HEK293 (cell line): ENCODE measurements around the gene WDSUB1.

Experiments
- KLF16 ChIP-seq: fragments of 450-650 bp; formaldehyde crosslinking; IDR thresholded peaks from 2 replicates; pipeline ENCODE4 v1.5.1; 2017; ENCODE audit warnings: missing biosample characterization, missing genetic modification characterization
- PBX3 ChIP-seq: sonication (generic); formaldehyde crosslinking; IDR thresholded peaks from 2 replicates; pipeline ENCODE4 v1.8.1; 2022; ENCODE audit warnings: mild to moderate bottlenecking, moderate library complexity, missing genetic modification reagents
- ZBTB44 ChIP-seq: fragments of 450-650 bp; IDR thresholded peaks from 2 replicates; pipeline ENCODE4 v1.5.1; 2018; ENCODE audit warnings: missing biosample characterization, mild to moderate bottlenecking, missing genetic modification characterization
- ZNF10 ChIP-seq: fragments of 450-650 bp; formaldehyde crosslinking; IDR thresholded peaks from 2 replicates; pipeline ENCODE4 v1.5.1; 2017; ENCODE audit warnings: missing biosample characterization, missing genetic modification characterization
- ZNF350 ChIP-seq: fragments of 450-650 bp; formaldehyde crosslinking; IDR thresholded peaks from 2 replicates; pipeline ENCODE4 v1.5.0; 2017; ENCODE audit warnings: missing biosample characterization, mild to moderate bottlenecking, missing genetic modification characterization
- TF ChIP-seq, protein P1 (sequence below): fragments of 450-650 bp; formaldehyde crosslinking; IDR thresholded peaks from 2 replicates; pipeline ENCODE4 v1.5.1; 2016; ENCODE audit warnings: missing biosample characterization, missing genetic modification characterization
- TF ChIP-seq, protein P2 (sequence below): fragments of 450-650 bp; formaldehyde crosslinking; IDR thresholded peaks from 2 replicates; pipeline ENCODE4 v1.5.1; 2016; ENCODE audit warnings: missing biosample characterization, missing genetic modification characterization

DNA sequence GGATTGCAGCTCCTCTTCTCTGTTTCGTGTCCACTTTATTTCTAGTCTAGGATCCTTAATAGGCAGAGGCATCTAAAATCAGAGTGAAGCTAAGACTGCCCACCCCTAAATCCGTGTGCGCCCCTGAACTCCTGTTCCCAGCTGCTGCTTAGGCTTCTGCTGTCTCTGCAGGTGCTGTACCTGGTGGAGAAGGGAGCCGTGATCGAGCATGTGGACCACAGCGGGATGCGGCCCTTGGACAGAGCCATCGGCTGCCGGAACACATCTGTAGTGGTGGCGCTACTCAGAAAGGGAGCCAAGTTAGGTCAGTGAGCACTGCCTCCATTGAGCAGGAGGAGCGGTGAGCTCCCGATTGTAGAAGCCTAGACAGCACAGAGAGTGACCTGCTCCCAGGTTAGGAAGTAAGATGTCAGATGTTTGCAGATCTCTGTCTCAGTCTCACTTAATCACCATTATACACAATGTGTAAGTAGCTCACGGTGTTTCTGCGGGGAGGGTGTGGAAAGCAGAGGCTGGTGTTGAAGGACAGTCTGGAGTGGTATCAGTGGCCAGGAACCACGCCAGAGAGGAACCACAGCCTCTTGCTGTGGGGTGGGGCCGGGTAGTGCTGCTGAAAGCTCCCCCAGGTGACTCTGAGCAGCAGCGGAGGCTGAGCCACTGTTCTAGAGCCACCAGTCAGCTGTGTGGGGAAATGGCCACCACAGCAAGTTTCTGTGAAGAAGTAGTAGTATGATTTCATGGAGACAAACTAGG is 62.3 kb downstream of the WDSUB1 start:
- TF ChIP-seq, protein P1, sequence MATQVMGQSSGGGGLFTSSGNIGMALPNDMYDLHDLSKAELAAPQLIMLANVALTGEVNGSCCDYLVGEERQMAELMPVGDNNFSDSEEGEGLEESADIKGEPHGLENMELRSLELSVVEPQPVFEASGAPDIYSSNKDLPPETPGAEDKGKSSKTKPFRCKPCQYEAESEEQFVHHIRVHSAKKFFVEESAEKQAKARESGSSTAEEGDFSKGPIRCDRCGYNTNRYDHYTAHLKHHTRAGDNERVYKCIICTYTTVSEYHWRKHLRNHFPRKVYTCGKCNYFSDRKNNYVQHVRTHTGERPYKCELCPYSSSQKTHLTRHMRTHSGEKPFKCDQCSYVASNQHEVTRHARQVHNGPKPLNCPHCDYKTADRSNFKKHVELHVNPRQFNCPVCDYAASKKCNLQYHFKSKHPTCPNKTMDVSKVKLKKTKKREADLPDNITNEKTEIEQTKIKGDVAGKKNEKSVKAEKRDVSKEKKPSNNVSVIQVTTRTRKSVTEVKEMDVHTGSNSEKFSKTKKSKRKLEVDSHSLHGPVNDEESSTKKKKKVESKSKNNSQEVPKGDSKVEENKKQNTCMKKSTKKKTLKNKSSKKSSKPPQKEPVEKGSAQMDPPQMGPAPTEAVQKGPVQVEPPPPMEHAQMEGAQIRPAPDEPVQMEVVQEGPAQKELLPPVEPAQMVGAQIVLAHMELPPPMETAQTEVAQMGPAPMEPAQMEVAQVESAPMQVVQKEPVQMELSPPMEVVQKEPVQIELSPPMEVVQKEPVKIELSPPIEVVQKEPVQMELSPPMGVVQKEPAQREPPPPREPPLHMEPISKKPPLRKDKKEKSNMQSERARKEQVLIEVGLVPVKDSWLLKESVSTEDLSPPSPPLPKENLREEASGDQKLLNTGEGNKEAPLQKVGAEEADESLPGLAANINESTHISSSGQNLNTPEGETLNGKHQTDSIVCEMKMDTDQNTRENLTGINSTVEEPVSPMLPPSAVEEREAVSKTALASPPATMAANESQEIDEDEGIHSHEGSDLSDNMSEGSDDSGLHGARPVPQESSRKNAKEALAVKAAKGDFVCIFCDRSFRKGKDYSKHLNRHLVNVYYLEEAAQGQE = no peak
- TF ChIP-seq, protein P2, sequence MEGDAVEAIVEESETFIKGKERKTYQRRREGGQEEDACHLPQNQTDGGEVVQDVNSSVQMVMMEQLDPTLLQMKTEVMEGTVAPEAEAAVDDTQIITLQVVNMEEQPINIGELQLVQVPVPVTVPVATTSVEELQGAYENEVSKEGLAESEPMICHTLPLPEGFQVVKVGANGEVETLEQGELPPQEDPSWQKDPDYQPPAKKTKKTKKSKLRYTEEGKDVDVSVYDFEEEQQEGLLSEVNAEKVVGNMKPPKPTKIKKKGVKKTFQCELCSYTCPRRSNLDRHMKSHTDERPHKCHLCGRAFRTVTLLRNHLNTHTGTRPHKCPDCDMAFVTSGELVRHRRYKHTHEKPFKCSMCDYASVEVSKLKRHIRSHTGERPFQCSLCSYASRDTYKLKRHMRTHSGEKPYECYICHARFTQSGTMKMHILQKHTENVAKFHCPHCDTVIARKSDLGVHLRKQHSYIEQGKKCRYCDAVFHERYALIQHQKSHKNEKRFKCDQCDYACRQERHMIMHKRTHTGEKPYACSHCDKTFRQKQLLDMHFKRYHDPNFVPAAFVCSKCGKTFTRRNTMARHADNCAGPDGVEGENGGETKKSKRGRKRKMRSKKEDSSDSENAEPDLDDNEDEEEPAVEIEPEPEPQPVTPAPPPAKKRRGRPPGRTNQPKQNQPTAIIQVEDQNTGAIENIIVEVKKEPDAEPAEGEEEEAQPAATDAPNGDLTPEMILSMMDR (tag by site-specific recombination) = no peak
- TF ChIP-seq ZBTB44 (tag by site-specific recombination) = no peak
- TF ChIP-seq PBX3 (CRISPR knock-in tag) = no peak
- no peak for TF ChIP-seq KLF16
- no peak for TF ChIP-seq ZNF350 (tag by site-specific recombination)
- no peak for TF ChIP-seq ZNF10 (tag by site-specific recombination)
